Mammary epithelial cell (primary cell): Measurements from ENCODE around the gene TSC2.

ENCODE experiments used
- CTCF ChIP-seq, 2 donors: IDR thresholded peaks in 1 of 2; conservative IDR thresholded peaks in 1 of 2; 2 replicates each; pipeline ENCODE4 v1.5.1; 2011 to 2012; ENCODE audit warnings: inconsistent platforms in 2 of 2, low read length in 2 of 2, mild to moderate bottlenecking in 2 of 2, control low read depth in 1 of 2, low read depth in 1 of 2; ENCODE audit not compliant: insufficient read depth in 1 of 2; ENCODE audit errors: extremely low read depth in 1 of 2
- EZH2 ChIP-seq: IDR thresholded peaks from 2 replicates; pipeline ENCODE4 v1.6.1; 2012; ENCODE audit warnings: low read length, inconsistent platforms, borderline replicate concordance

DNA sequence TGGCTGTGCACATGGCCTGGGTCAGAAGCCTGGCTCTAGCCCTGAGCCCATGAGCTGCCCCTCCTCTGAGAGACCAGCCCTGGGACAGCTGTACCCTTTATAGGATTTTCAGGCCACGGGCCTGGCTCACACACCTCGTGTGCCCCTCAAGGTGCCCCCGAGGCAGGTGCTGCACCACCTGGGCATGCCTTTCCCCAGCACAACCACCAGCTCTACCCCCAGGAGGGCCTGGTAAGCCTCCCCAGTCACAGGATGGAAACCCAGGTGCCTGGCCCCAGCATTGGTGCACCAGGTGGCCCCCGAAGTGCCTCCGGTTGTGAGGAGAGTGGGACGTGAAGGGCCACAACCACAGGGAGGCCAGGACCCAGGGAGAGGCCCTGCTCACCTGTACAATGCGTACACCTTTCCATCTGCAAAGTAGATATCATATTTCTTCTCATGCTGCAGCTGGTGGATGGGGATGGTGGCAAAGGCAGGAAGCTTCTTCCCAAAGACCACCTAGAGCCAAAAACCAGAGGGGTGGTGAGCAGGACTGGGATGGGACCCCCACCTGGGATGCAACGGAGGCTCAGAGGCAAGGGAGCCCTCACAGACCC lies 44.5 kb upstream of the TSC2 start:
- TF ChIP-seq CTCF (conservative IDR thresholded peaks at IDR 0.05 in 1 of 2, IDR thresholded peaks at IDR 0.05 in 1 of 2; ENCODE audit: extremely low read depth in 1 of 2, insufficient read depth in 1 of 2, low read depth in 1 of 2, low read length in 2 of 2), result no peak
- no peak for TF ChIP-seq EZH2
